Measurements from ENCODE around the gene GOLPH3. TPM values are rescaled to one million over a fixed set of nuclear protein-coding genes. Genes with fewer than 3 reads are reported as not detected.

Gene GOLPH3
- total RNA-seq, 1 experiment from 2014 or later = 98.7 TPM

DNA sequence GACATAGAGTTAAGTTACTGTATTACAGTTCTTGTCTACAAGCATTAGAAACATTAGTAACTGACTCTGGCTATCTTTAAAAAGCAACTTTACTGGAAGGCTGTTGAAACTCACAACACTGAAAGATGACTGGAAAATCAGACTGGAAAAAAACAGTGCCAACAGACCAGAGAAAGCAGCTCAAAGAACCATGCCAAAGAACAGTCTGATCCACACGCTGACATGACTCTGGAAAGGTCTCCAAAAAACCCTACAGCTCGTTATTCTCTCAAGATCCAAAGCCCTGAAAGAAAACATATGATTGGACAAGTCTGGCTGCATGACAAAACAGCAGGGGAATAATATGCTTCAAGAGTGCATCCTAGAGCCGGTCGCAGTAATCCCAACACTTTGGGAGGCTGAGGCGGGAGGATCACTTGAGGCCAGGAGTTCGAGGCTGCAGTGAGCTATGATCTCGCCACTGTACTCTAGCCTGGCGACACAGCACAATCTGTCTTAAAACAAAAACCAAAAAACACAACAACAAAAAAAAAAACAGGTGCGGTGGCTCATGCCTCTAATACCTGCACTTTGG lies 5.6 kb downstream of the GOLPH3 start:
- Histone ChIP-seq H4K8ac (replicated peaks; ENCODE audit: insufficient read length, low read depth, low read length) (no peak overlapping the region), H4K5ac (ENCODE audit: insufficient read length, low read depth, low read length) (no peak overlapping the region), H3K9me3 (ENCODE audit: control insufficient read depth, low read depth, low read length) (no peaks in the 10 kb centered on the region), H3K27ac (ENCODE audit: insufficient read length, low read depth, low read length) (no peak overlapping the region), H2BK120ac (ENCODE audit: low read depth, low read length, poor library complexity, severe bottlenecking) (no peak overlapping the region), H4K20me1 (ENCODE audit: control insufficient read depth, insufficient read depth, insufficient read length) (no peaks in the 10 kb centered on the region), H3T11ph (ENCODE audit: low read length) (no peak overlapping the region), H3K79me2 (ENCODE audit: insufficient read depth, low read length) (peaks cover 58% of the 10 kb centered on the region; the same call in 1 of the 2 replicates), H3K4me2 (ENCODE audit: insufficient read depth, insufficient read length, low read length) (no peak overlapping the region), H3K18ac (ENCODE audit: insufficient read length, low read depth, low read length) (no peak overlapping the region), H2BK15ac (ENCODE audit: low read depth, low read length) (no peak overlapping the region), H2AFZ (ENCODE audit: low read length) (no peak overlapping the region), H3K4ac (ENCODE audit: low read depth, low read length) (no peak overlapping the region), H3K27me3 (ENCODE audit: insufficient read depth, low read length) (no peaks in the 10 kb centered on the region), H3K9ac (ENCODE audit: extremely low read depth, insufficient read length, low read length) (no peak overlapping the region), H2BK12ac (ENCODE audit: insufficient read length, low read depth, low read length) (no peak overlapping the region), H3K56ac (ENCODE audit: insufficient read length, low read depth, low read length) (no peak overlapping the region), H3K23ac (ENCODE audit: insufficient read length, low read depth, low read length) (no peak overlapping the region), H3K79me1 (ENCODE audit: insufficient read depth, low read depth, low read length, poor library complexity, severe bottlenecking) (no peaks in the 10 kb centered on the region), H3K14ac (ENCODE audit: insufficient read depth, low read length) (no peak overlapping the region), H2BK20ac (ENCODE audit: low read depth, low read length, poor library complexity, severe bottlenecking) (no peak overlapping the region), H4K91ac (ENCODE audit: insufficient read length, low read depth, low read length) (no peak overlapping the region), H3K23me2 (ENCODE audit: insufficient read length, low read depth, low read length, poor library complexity, severe bottlenecking) (peaks cover 2% of the 10 kb centered on the region), H3K4me1 (ENCODE audit: insufficient read depth, low read length) (no peaks in the 10 kb centered on the region), H2AK5ac (ENCODE audit: insufficient read length, low read length) (no peak overlapping the region), H2BK5ac (ENCODE audit: insufficient read length, low read length) (no peak overlapping the region)
- Mint-ChIP-seq H3K27ac (peak overlapping the region in 1 of 3 experiments; percentile 44; a peak in 1 of 7 replicates), H3K36me3 (ENCODE audit: insufficient read depth in 1 of 3, low read depth in 3 of 3) (peaks cover 46 to 67% (median 53%) of the 10 kb centered on the region in 3 experiments), H3K4me3 (no peak overlapping the region), H3K9me3 (peaks cover 1 to 3% of the 10 kb centered on the region in 2 experiments; a peak in 1 of 5 replicates), H3K4me1 (peaks cover 7 to 8% of the 10 kb centered on the region in 2 experiments), H3K27me3 (ENCODE audit: low read depth) (no peaks in the 10 kb centered on the region)
- no peak for DNase-seq
- WGBS (ENCODE audit: extremely low coverage, insufficient read length, low lambda C conversion rate) = no CpG with 5 or more reads among the region's 9 CpGs
- TF ChIP-seq, protein P1, sequence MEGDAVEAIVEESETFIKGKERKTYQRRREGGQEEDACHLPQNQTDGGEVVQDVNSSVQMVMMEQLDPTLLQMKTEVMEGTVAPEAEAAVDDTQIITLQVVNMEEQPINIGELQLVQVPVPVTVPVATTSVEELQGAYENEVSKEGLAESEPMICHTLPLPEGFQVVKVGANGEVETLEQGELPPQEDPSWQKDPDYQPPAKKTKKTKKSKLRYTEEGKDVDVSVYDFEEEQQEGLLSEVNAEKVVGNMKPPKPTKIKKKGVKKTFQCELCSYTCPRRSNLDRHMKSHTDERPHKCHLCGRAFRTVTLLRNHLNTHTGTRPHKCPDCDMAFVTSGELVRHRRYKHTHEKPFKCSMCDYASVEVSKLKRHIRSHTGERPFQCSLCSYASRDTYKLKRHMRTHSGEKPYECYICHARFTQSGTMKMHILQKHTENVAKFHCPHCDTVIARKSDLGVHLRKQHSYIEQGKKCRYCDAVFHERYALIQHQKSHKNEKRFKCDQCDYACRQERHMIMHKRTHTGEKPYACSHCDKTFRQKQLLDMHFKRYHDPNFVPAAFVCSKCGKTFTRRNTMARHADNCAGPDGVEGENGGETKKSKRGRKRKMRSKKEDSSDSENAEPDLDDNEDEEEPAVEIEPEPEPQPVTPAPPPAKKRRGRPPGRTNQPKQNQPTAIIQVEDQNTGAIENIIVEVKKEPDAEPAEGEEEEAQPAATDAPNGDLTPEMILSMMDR (conservative IDR thresholded peaks at IDR 0.05) = no peak

Measured in H9 (cell line).